IPS-18c (cell line): Measurements from ENCODE around the gene HYAL4.
"Not testable (repeated sequence)": the region's sequence is repeated elsewhere in the genome, so short reads cannot be mapped to it uniquely, and the experiment has no call there.

Source experiments
- H3K4me3 ChIP-seq: 2 replicates; pipeline ENCODE4 v1.7.0; 2013; ENCODE audit warnings: low read depth, mild to moderate bottlenecking, low read length, moderate library complexity; ENCODE audit not compliant: insufficient read depth
- H3K9me3 ChIP-seq: one replicate; pipeline ENCODE4 v1.6.1; 2013; ENCODE audit warnings: mild to moderate bottlenecking, low read length, moderate library complexity; ENCODE audit not compliant: control insufficient read depth, insufficient read depth

HYAL4 gene

DNA sequence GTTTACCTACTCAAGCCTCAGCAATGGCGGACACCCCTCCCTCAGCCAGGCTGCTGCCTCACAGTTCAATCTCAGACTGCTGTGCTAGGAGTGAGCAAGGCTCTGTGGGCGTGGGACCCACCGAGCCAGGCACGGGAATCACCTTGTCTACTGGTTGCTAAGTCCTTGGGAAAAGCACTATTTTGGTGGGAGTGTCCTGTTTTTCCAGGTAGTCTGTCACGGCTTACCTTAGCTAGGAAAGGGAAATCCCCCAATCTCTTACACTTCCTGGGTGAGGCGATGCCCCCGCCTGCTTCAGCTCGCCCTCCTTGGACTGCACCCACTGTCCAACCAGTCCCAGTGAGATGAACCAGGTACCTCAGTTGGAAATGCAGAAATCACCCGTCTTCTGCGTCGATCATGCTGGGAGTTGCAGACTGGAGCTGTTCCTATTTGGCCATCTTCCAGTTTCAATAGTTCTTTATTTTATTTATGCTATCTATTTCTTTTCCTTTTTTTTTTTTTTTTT is at the start of gene HYAL4:
TSS of gene HYAL4 (plus strand) at position 458 of the 508 bp plus-strand sequence. CDS start 23,105 bp downstream, outside the sequence.
- Histone ChIP-seq H3K9me3 (no peaks in the 10 kb centered on the region), H3K4me3 (no peak within 1 kb of the TSS)

DNA sequence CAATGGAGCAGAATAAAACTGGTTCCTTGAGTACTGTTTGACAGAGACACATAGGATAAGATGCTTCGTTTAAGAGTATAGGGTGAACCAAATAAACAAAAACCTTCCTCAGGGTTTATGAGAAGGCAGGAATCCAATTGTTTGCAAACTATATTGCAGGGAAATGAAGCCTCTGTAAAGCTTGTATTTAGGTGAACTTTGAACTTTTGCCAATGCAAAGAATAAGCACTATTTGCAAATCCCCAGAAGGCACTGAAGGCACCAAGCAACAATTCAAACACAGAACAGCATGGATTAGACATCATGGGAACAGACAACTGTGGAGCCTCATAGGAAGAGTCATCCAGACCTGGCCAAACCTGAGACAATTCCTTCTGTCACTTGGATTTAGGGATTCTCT is 49.1 kb upstream of the HYAL4 start:
- peaks cover 3% of the 10 kb centered on the region for H3K9me3 ChIP-seq

DNA sequence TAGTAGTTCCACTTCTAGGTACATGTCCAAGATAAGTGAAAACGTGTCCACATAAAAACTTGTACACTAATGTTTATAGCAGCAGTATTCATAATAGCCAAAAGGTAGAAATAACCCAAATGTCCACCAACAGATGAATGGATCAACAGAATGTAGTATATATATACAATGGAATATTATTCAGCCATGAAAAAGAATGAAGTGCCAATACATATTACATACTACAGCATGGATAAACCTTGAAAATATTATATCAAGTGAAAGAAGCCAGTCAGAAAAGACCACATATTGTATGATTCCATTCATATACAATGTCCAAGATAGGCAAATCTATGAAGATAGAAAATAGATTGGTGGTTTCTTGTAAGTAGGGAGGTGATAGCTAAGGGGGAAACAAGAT is 48.4 kb upstream of the HYAL4 start:
- Histone ChIP-seq H3K9me3 (peaks cover 3% of the 10 kb centered on the region), H3K4me3 (no peak overlapping the region)

More for the DNA sequence above, 49.1 kb upstream of the HYAL4 start:
- H3K4me3 ChIP-seq: no peak overlapping the region

DNA sequence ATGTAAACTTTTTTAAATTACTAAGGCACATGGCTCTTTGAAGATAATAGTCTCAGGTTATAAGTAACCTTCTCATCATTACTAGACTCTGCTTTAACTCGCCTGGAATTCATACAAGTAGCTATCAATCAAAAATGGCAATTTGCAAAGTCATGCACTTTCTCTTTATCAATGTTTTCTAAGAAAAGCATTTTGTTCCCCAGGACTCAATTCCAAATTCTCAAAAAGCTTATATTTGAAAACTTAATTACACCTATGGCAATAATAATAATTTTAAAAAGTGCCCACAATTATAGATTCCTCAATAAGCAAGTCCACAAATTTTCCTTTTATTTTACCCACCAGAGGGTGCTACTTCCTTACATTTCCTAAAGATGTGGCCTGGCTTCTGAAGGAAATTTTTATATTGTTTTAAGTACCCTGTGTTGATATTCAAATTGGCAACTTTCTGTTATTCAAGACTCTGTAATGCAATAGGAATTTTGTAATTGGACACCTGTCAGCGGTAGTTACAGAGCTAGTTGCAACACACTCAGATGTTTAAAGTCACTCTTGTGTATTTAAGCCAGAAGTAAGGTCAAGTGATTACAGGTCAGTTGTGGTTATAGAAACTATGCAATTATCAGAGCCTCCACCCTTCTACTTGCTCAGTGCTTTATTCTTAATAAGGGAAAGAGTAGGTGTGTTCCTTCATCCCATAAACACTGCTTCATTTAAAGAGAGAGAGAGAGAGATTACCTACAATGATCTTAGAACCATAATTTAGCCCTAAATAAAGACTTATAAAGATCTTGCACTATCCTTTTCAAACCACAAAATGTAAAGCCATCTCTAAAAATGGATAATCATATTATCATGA is 47.1 kb upstream of the HYAL4 start:
- Histone ChIP-seq H3K9me3 (peaks cover 3% of the 10 kb centered on the region), H3K4me3 (no peak overlapping the region)

DNA sequence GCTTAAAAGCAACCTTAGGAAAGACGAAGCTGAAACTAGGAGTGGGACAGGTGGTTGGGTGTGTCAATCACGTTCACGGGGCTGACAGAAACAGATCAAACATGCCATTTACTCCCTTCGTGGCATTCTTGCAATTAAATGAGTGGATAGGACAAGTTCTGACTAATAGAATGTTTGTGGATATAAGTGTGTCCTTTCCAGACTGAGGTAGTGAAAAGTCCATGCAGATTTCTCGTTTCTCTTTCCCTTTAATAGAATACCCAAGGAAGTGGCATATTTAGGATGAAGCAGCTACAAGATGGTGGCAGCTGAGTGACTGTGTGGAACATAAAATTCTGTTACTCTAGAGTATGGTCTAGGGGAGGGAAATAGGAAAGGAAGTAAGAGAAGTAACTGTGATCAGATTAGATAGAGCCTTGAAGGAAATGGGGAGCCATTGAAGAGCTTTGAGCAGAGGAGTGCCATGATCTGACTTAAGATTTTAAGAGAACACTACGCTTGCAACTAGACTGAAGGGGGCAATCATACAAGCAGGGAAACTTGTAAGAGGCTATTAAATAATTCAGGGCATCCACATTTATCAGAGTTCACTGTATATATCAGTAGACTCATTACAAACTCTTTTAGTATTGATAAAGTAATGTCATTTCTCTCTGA is 46.3 kb upstream of the HYAL4 start:
- Histone ChIP-seq H3K4me3 (no peak overlapping the region), H3K9me3 (peaks cover 3% of the 10 kb centered on the region)

GRCh38 chr7:123802249-123802648 is 42.7 kb upstream of the HYAL4 start:
- no peak overlapping the region for H3K4me3 ChIP-seq
- no peaks in the 10 kb centered on the region for H3K9me3 ChIP-seq

GRCh38 chr7:123805287-123805686 is 39.7 kb upstream of the HYAL4 start:
- H3K4me3 ChIP-seq: no peak overlapping the region

GRCh38 chr7:123809471-123809870 is 35.5 kb upstream of the HYAL4 start:
- H3K4me3 ChIP-seq: no peak overlapping the region
- no peaks in the 10 kb centered on the region for H3K9me3 ChIP-seq

More at GRCh38 chr7:123805287-123805686, 39.7 kb upstream of the HYAL4 start:
- H3K9me3 ChIP-seq: no peaks in the 10 kb centered on the region

- no peak overlapping the region for H3K4me3 ChIP-seq
Observed at GRCh38 chr7:123811056-123811455, 33.9 kb upstream of the HYAL4 start.

GRCh38 chr7:123816916-123817315 is 28.1 kb upstream of the HYAL4 start:
- Histone ChIP-seq H3K4me3 (no peak overlapping the region), H3K9me3 (no peaks in the 10 kb centered on the region)

More at GRCh38 chr7:123811056-123811455, 33.9 kb upstream of the HYAL4 start:
- no peaks in the 10 kb centered on the region for H3K9me3 ChIP-seq

- H3K9me3 ChIP-seq: no peaks in the 10 kb centered on the region
- no peak overlapping the region for H3K4me3 ChIP-seq
Observed at GRCh38 chr7:123819001-123819400, 26.0 kb upstream of the HYAL4 start.

DNA sequence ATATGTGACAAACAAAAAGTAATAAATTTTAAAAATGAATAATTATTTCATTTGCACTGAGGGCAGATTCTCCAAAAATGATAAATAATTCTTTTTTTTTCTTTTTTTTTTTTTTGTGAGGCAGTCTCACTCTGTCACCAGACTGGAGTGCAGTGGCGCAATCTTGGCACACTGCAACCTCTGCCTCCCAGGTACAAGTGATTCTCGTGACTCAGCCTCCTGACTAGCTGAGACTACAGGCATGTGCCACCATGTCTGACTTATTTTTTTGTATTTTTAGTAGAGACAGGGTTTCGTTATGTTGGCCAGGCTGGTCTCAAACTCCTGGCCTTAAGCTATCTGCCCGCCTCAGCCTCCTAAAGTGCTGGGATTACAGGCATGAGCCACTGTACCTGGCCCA is 25.2 kb upstream of the HYAL4 start:
- H3K9me3 ChIP-seq, H3K4me3 ChIP-seq: not testable (repeated sequence)

- Histone ChIP-seq H3K4me3 (no peak overlapping the region), H3K9me3 (no peaks in the 10 kb centered on the region)
Observed at GRCh38 chr7:123820864-123821263, 24.1 kb upstream of the HYAL4 start.

DNA sequence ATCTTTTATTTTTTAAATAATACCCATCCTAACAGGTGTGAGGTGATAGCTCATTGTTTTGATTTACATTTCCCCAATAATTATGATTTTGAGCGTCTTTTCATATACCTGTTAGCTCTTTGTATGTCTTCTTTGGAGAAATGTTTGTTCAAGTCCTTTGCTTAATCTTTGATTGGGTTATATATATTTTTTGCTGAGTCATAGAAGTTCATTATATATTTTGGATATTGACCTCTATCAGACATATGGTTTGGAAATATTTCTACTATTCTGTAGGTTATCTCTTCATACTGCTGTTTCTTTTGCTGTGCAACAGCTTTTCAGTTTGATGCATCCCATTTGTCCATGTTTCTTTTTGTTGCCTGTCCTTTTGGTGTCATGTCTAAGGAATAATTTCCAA is 23.6 kb upstream of the HYAL4 start:
- H3K9me3 ChIP-seq: no peaks in the 10 kb centered on the region
- H3K4me3 ChIP-seq: no peak overlapping the region

GRCh38 chr7:123823898-123824753 is 20.8 kb upstream of the HYAL4 start:
- Histone ChIP-seq H3K4me3 (no peak overlapping the region), H3K9me3 (no peaks in the 10 kb centered on the region)

DNA sequence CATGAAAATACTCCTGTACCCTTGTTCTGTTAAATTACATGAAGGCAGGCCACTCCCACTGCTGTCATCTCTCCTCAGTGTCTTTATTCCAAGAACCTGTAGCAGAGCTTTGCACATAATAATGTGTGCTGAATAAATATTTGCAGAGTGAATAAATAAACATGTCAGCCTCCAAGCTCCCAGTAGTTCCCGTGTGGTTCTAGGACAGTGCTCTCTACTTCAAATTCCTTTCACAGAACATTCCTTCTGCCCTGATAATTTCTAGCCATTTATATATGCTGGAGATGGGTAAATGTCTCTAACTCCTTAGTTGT is 20.3 kb upstream of the HYAL4 start:
- no peak overlapping the region for H3K4me3 ChIP-seq

GRCh38 chr7:123828805-123829204 is 16.2 kb upstream of the HYAL4 start:
- Histone ChIP-seq H3K9me3 (no peaks in the 10 kb centered on the region), H3K4me3 (no peak overlapping the region)

More for the DNA sequence above, 20.3 kb upstream of the HYAL4 start:
- H3K9me3 ChIP-seq: no peaks in the 10 kb centered on the region
